HG03460 (cell line): ENCODE measurements around the gene MYBL2.
A peak's percentile ranks its signal among the peaks of the same experiment; 100 is the strongest.

ENCODE experiments used
- ATAC-seq: cut with Tn5 transposase; IDR thresholded peaks from one replicate; pipeline ENCODE4 v1.9.1; 2021; ENCODE audit not compliant: unreplicated experiment

MYBL2 gene

GRCh38 chr20:43721429-43722152, 54.7 kb downstream of the MYBL2 start:
- ATAC-seq = no peak

GRCh38 chr20:43722153-43722505, 55.2 kb downstream of the MYBL2 start:
- no peak for ATAC-seq

GRCh38 chr20:43723186-43723585, 56.3 kb downstream of the MYBL2 start:
- no peak for ATAC-seq

GRCh38 chr20:43723735-43724134, 56.8 kb downstream of the MYBL2 start:
- ATAC-seq = no peak

GRCh38 chr20:43724383-43724782, 57.5 kb downstream of the MYBL2 start:
- ATAC-seq = no peak

- no peak for ATAC-seq
Measured at GRCh38 chr20:43725666-43726065, 58.8 kb downstream of the MYBL2 start.

GRCh38 chr20:43726333-43726732, 59.4 kb downstream of the MYBL2 start:
- ATAC-seq = no peak

- no peak for ATAC-seq
Measured at GRCh38 chr20:43726811-43727338, 60.0 kb downstream of the MYBL2 start, which contains the start of gene GTSF1L. GTSF1L (minus strand) TSS chr20:43727002; CDS start chr20:43726694, 308 bp downstream.

- no peak for ATAC-seq
Measured at GRCh38 chr20:43727980-43728590, 61.2 kb downstream of the MYBL2 start.

- ATAC-seq = no peak
Measured at GRCh38 chr20:43728686-43729255, 61.9 kb downstream of the MYBL2 start.

GRCh38 chr20:43731469-43731868, 64.6 kb downstream of the MYBL2 start:
- ATAC-seq = no peak

GRCh38 chr20:43731927-43732326, 65.0 kb downstream of the MYBL2 start:
- ATAC-seq = no peak

GRCh38 chr20:43736588-43737158, 69.8 kb downstream of the MYBL2 start:
- ATAC-seq = peak; percentile 68

- no peak for ATAC-seq
Measured at GRCh38 chr20:43737925-43738324, 71.0 kb downstream of the MYBL2 start.

- ATAC-seq = no peak
Measured at GRCh38 chr20:43739148-43739749, 72.3 kb downstream of the MYBL2 start.

- no peak for ATAC-seq
Measured at GRCh38 chr20:43740642-43741041, 73.7 kb downstream of the MYBL2 start.

- no peak for ATAC-seq
Measured at GRCh38 chr20:43744151-43744611, 77.3 kb downstream of the MYBL2 start.

- no peak for ATAC-seq
Measured at GRCh38 chr20:43744966-43745730, 78.2 kb downstream of the MYBL2 start.

GRCh38 chr20:43746344-43747137, 79.6 kb downstream of the MYBL2 start:
- no peak for ATAC-seq

GRCh38 chr20:43748274-43748673, 81.4 kb downstream of the MYBL2 start:
- no peak for ATAC-seq
